MM.1S (cell line): ENCODE results near the gene UBASH3A.

ENCODE experiments used
- DNase-seq: peaks from one replicate; pipeline ENCODE4 v3.0.0-alpha.2; 2015
- H2AFZ ChIP-seq: fragments of 300-600 bp; sonication (generic); 2 replicates; pipeline ENCODE4 v1.6.0; 2016; ENCODE audit warnings: antibody characterized with exemption, low read length
- H3F3A ChIP-seq: fragments of 300-600 bp; sonication (generic); 2 replicates; pipeline ENCODE4 v1.6.1; 2016; ENCODE audit warnings: mild to moderate bottlenecking, antibody characterized with exemption, low read length, moderate library complexity, mixed read lengths; ENCODE audit not compliant: insufficient read depth
- H3K27ac ChIP-seq: fragments of 300-600 bp; sonication (generic); 2 replicates; pipeline ENCODE4 v1.5.1; 2016; ENCODE audit warnings: mild to moderate bottlenecking, low read length
- H3K27me3 ChIP-seq: fragments of 300-600 bp; sonication (generic); replicated peaks from 2 replicates; pipeline ENCODE4 v1.6.0; 2016; ENCODE audit warnings: low read length; ENCODE audit not compliant: insufficient read depth
- H3K36me3 ChIP-seq: fragments of 300-600 bp; sonication (generic); replicated peaks from 2 replicates; pipeline ENCODE4 v1.6.1; 2016; ENCODE audit warnings: mild to moderate bottlenecking, low read length, mixed read lengths; ENCODE audit not compliant: insufficient read depth
- H3K4me1 ChIP-seq: fragments of 300-600 bp; sonication (generic); 2 replicates; pipeline ENCODE4 v1.6.1; 2016; ENCODE audit warnings: low read length, mixed read lengths
- H3K4me2 ChIP-seq: fragments of 300-600 bp; sonication (generic); 2 replicates; pipeline ENCODE4 v1.6.0; 2016; ENCODE audit warnings: low read depth, low read length
- H3K4me3 ChIP-seq: fragments of 300-600 bp; sonication (generic); 2 replicates; pipeline ENCODE4 v1.5.1; 2016; ENCODE audit warnings: low read length, mixed read lengths
- H3K79me2 ChIP-seq: fragments of 300-600 bp; sonication (generic); 2 replicates; pipeline ENCODE4 v1.6.1; 2016; ENCODE audit warnings: mixed run types, low read length, mixed read lengths
- H3K9ac ChIP-seq: fragments of 300-600 bp; sonication (generic); 2 replicates; pipeline ENCODE4 v1.6.1; 2016; ENCODE audit warnings: low read length, mixed read lengths
- H3K9me2 ChIP-seq: fragments of 300-600 bp; sonication (generic); replicated peaks from 2 replicates; pipeline ENCODE4 v1.6.1; 2016; ENCODE audit warnings: mild to moderate bottlenecking, low read length, mixed read lengths; ENCODE audit not compliant: insufficient read depth
- H3K9me3 ChIP-seq: fragments of 300-600 bp; sonication (generic); replicated peaks from 2 replicates; pipeline ENCODE4 v1.6.1; 2016; ENCODE audit warnings: mild to moderate bottlenecking, low read length, mixed read lengths; ENCODE audit not compliant: insufficient read depth
- H4K20me1 ChIP-seq: fragments of 300-600 bp; sonication (generic); 2 replicates; pipeline ENCODE4 v1.6.1; 2016; ENCODE audit warnings: mild to moderate bottlenecking, low read length, moderate library complexity, mixed read lengths; ENCODE audit not compliant: insufficient read depth
- EZH2 ChIP-seq: fragments of 300-600 bp; sonication (generic); optimal IDR thresholded peaks from 2 replicates; pipeline ENCODE3; 2017; ENCODE audit warnings: low read depth, mild to moderate bottlenecking, antibody characterized with exemption, low read length, mixed read lengths
- EZH2phosphoT487 ChIP-seq: fragments of 300-600 bp; sonication (generic); IDR thresholded peaks from 2 replicates; pipeline ENCODE4 v1.6.1; 2018; ENCODE audit warnings: antibody characterized with exemption, low read length
- TF ChIP-seq, protein P1 (sequence below): fragments of 300-600 bp; sonication (generic); IDR thresholded peaks from 2 replicates; pipeline ENCODE4 v1.5.1; 2016; ENCODE audit warnings: antibody characterized with exemption, low read length, mixed read lengths

The UBASH3A gene

DNA sequence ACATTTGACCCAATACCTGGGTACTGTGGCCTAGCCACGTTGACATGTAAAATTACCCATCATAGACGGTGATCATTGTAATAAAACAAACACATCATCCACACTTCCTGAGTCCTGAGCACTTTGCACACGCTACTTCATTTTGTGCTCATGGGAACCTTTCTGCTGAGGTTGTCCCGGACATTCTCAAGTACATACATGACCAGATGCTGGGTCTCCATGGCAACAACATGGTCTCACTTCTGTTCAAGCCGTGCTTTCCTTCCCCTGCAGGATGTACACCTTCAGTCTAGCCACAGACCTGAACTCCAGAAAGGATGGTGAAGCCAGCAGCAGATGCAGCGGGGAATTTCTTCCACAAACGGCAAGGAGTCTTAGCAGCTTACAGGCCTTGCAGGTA, 22.7 kb downstream of the UBASH3A start:
- no peak overlapping the region for H3K27ac ChIP-seq
- no peak overlapping the region for H3K9ac ChIP-seq
- no peaks in the 10 kb centered on the region for H3K9me3 ChIP-seq
- no peaks in the 10 kb centered on the region for H3K4me1 ChIP-seq
- H3K36me3 ChIP-seq: no peaks in the 10 kb centered on the region
- no peaks in the 10 kb centered on the region for H3K9me2 ChIP-seq
- no peaks in the 10 kb centered on the region for H4K20me1 ChIP-seq
- DNase-seq: no peak
- no peaks in the 10 kb centered on the region for H3F3A ChIP-seq
- H3K4me3 ChIP-seq: no peak overlapping the region
- no peak overlapping the region for H3K4me2 ChIP-seq
- no peaks in the 10 kb centered on the region for H3K79me2 ChIP-seq
- peaks cover 100% of the 10 kb centered on the region for H3K27me3 ChIP-seq
- no peak for TF ChIP-seq EZH2phosphoT487
- TF ChIP-seq EZH2: no peak
- TF ChIP-seq, protein P1, sequence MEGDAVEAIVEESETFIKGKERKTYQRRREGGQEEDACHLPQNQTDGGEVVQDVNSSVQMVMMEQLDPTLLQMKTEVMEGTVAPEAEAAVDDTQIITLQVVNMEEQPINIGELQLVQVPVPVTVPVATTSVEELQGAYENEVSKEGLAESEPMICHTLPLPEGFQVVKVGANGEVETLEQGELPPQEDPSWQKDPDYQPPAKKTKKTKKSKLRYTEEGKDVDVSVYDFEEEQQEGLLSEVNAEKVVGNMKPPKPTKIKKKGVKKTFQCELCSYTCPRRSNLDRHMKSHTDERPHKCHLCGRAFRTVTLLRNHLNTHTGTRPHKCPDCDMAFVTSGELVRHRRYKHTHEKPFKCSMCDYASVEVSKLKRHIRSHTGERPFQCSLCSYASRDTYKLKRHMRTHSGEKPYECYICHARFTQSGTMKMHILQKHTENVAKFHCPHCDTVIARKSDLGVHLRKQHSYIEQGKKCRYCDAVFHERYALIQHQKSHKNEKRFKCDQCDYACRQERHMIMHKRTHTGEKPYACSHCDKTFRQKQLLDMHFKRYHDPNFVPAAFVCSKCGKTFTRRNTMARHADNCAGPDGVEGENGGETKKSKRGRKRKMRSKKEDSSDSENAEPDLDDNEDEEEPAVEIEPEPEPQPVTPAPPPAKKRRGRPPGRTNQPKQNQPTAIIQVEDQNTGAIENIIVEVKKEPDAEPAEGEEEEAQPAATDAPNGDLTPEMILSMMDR: no peak
- H2AFZ ChIP-seq: no peak overlapping the region

GRCh38 chr21:42426876-42427480, 23.3 kb downstream of the UBASH3A start:
- Histone ChIP-seq H3K4me3 (no peak overlapping the region), H3K27me3 (peaks cover 100% of the 10 kb centered on the region), H3K79me2 (no peaks in the 10 kb centered on the region), H3K36me3 (no peaks in the 10 kb centered on the region), H3K27ac (no peak overlapping the region), H3K4me2 (no peak overlapping the region), H3K4me1 (no peaks in the 10 kb centered on the region), H3K9ac (no peak overlapping the region), H3K9me3 (no peaks in the 10 kb centered on the region), H2AFZ (no peak overlapping the region), H3K9me2 (no peaks in the 10 kb centered on the region), H4K20me1 (no peaks in the 10 kb centered on the region), H3F3A (no peaks in the 10 kb centered on the region)
- TF ChIP-seq EZH2 (no peak), EZH2phosphoT487 (no peak)
- TF ChIP-seq, protein P1: no peak
- no peak for DNase-seq

- no peaks in the 10 kb centered on the region for H3K9me2 ChIP-seq
- H3K36me3 ChIP-seq: no peaks in the 10 kb centered on the region
- no peaks in the 10 kb centered on the region for H3F3A ChIP-seq
- no peaks in the 10 kb centered on the region for H3K4me1 ChIP-seq
- H4K20me1 ChIP-seq: no peaks in the 10 kb centered on the region
- H3K4me3 ChIP-seq: no peak overlapping the region
- H3K9me3 ChIP-seq: no peaks in the 10 kb centered on the region
- no peak overlapping the region for H3K27ac ChIP-seq
- DNase-seq: no peak
- no peaks in the 10 kb centered on the region for H3K79me2 ChIP-seq
- no peak for TF ChIP-seq EZH2phosphoT487
- TF ChIP-seq, protein P1: no peak
- TF ChIP-seq EZH2: no peak
- no peak overlapping the region for H3K4me2 ChIP-seq
- H3K9ac ChIP-seq: no peak overlapping the region
- peaks cover 100% of the 10 kb centered on the region for H3K27me3 ChIP-seq
- H2AFZ ChIP-seq: no peak overlapping the region
These were observed 24.2 kb downstream of the UBASH3A start for GRCh38 chr21:42427809-42428419.
